Hematopoietic multipotent progenitor cell treated with erythropoietin and hydrocortisone succinate and interleukin-3 and kit ligand, for 15 days (in vitro differentiated cells): ENCODE results near the gene PARL.
"Not testable (repeated sequence)": the region's sequence is repeated elsewhere in the genome, so short reads cannot be mapped to it uniquely, and the experiment has no call there.

Experiments used
- DNase-seq: peaks from one replicate; pipeline ENCODE4 v3.0.0-alpha.2; 2015; ENCODE audit warnings: low spot score

The PARL gene

DNA sequence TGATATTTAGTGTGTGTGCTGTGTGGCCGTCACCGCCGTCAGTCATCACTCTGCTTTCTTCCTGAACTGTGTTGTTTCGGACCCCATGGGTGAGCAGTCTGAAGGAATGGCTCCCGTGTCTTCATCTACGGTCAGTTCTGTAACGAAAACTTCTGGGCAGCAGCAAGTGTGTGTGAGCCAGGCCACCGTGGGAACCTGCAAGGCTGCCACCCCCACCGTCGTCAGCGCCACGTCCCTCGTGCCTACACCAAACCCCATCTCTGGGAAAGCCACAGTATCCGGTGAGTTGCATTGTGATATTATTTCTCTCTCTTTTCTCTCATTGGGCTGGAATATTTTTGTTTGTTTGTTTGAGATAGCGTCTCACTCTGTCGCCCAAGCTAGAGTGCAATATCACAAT lies 94.0 kb downstream of the PARL start:
- no peak for DNase-seq

DNA sequence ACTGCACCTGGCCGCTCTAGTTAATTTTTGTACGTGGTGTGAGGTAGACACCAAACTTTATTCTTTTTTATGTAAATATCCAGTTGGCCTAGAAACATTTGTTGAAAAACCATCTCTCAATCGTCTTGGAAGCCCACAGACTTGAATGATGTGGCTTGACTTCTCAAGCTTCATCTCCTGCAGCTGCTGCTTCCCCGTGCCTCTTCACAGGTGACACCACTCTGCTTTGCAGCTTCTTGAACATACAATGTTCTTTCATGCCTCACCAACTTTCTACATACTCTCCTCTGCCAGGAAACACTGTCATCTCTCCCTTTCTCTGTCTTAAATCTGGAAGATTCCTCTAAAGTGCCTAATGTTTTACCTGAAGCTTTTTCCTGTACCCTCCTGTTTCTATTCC lies 94.9 kb downstream of the PARL start:
- DNase-seq: no peak

DNA sequence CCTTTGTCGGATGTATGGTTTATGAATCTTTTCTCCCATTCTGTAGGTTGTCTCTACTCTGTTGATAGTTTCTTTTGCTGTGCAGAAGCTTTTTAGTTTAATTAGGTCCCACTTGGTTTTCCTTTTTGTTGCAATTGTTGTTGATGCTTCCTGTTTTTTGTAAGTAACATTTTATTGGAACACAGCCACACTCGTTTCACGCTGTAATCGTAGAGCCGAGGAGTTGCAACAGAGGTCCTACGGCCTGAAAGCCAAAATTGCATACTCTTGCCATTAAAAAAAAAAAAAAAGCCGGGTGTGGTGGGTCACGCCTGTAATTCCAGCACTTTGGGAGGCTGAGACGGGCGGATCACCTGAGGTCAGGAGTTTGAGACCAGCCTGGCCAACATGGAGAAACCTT lies 100.2 kb downstream of the PARL start:
- DNase-seq: not testable (repeated sequence)

DNA sequence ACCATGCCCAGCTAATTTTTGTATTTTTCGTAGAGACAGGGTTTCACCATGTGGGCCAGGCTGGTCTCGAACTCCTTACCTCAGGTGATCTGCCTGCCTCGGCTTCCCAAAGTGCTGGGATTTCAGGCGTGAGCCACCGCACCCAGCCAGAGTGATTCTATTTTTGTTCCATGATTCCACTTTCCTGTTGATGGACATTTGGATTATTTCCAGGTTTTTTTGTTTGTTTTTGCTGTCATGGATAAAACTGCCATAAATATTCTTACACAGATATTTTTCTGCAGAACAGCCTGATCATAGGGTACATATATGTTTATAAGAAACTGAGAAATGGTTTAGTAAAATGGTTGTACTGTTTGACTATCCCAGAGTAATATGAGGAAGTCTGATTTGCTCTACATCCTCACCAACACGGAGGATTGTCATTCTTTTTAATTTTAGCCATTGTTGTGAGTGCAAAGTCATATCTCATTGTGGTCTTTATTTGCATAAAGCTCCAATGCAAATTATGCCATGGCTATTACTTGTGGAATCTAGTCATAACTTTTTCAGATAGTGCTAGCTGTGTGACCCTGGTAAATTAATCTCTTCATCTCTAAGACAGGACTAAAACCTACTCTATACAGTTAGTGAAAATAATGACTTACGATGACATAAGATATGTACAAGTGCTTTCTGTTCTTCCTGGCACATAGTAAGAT lies 102.0 kb downstream of the PARL start:
- DNase-seq: no peak

DNA sequence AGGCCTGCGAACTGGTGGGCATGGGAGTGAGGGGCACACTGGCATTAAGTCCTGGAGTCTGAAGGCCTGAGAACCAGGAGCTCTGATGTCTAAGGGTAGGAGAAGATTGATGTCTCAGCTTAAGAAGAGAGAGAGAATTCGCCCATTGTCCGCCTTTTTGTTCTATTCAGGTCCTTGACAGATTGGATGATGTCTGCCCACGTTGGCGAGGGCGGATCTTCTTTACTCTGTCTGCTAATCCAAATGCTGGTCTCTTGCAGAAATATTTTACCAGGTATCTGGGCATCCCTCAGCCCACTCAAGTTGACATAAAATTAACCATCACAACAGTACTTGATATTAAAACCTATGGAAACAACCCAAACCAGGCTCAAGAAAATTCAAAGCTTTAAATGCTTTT lies 103.4 kb downstream of the PARL start:
- no peak for DNase-seq

DNA sequence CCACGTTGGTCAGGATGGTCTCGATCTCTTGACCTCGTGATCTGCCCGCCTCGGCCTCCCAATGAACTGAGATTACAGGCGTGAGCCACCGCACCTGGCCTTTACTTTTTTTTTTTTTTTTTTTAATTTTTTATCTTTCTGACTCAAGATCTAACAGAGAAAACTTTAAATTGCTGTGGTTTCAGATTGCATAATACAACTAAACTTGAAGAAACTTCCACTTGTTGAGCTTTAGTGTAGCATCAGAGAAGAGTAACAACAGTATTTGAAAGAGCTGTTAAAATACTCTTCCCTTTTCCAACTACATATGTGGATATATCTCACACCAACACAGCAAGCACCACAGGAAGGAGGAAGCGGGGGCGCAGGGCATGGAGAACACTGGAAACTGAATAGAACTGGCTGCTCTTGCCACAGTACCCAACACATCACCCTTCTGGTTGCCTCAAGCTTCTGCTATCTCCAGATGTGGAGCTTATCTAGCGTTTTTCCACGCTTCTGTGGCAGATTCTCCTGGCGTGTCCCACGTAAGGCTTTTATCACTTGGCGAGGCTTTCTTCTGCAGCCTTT lies 104.7 kb downstream of the PARL start:
- DNase-seq: no peak
